Ovary (tissue), 9 donors: ENCODE measurements around the gene MARCO. TPM values are rescaled to one million over a fixed set of nuclear protein-coding genes. Genes with fewer than 3 reads are reported as not detected.

Source experiments
- DNase-seq, 5 donors: peaks; one replicate each; pipeline ENCODE4 v3.0.0-alpha.2; 2019 to 2020
- H3K27ac ChIP-seq, 2 donors: fragments of 200-600 bp; one replicate each; pipeline versions ENCODE4 v1.5.1 to v1.8.0; 2019 to 2022
- H3K27me3 ChIP-seq: fragments of 200-600 bp; one replicate; pipeline ENCODE4 v1.8.0; 2022
- H3K36me3 ChIP-seq: fragments of 200-600 bp; sonication (generic); one replicate; pipeline ENCODE4 v1.5.1; 2019
- H3K4me1 ChIP-seq: one replicate; pipeline ENCODE4 v1.8.1; 2013; ENCODE audit warnings: mild to moderate bottlenecking, moderate library complexity; ENCODE audit not compliant: insufficient read depth
- H3K4me3 ChIP-seq: fragments of 200-600 bp; sonication (generic); one replicate; pipeline ENCODE4 v1.5.1; 2017
- H3K9me3 ChIP-seq, 2 donors: fragments of 200-600 bp in 1 of 2; sonication (generic) in 1 of 2; one replicate each; pipeline versions ENCODE4 v1.5.1 to v1.8.1; 2013 to 2019; ENCODE audit warnings: mild to moderate bottlenecking in 1 of 2, moderate library complexity in 1 of 2
- EP300 ChIP-seq: sonication (generic); formaldehyde crosslinking; IDR thresholded peaks from one replicate; pipeline ENCODE4 v1.6.1; 2017; ENCODE audit warnings: antibody characterized with exemption
- POLR2A ChIP-seq: fragments of 450-650 bp; IDR thresholded peaks from one replicate; pipeline ENCODE4 v1.6.1; 2017; ENCODE audit warnings: antibody characterized with exemption, mild to moderate bottlenecking, moderate library complexity
- WGBS, 3 donors: extraction: QIAGEN DNeasy Blood & Tissue Kit in 1 of 3; methylation state at CpG; one replicate each; pipeline versions ENCODE4 v1.1.5 to v1.1.7; 2013 to 2017; 5-methylcytosine and 5-hydroxymethylcytosine counted together
- intact Hi-C, 4 donors: fragments of 100-400 bp; cut with DNase I; formaldehyde crosslinking; loops; one replicate each; pipeline versions ENCODE4 v1.11.0 to v1.15.1; 2022 to 2023
- polyA plus RNA-seq, 2 donors: library from polyadenylated mRNA; stranded (reverse); fragments of 200-250 nt in 1 of 2; fragments of 350-450 nt in 1 of 2; fragmentation: Illumina TruSeq in 1 of 2; extraction: RNeasy Lipid Tissue Mini Kit (QIAGEN cat#74804) in 1 of 2; gene quantifications; one replicate each; pipeline ENCODE4 v1.2.3, GENCODE V29; 2013 to 2014
- total RNA-seq, 7 donors: library from RNA; depleted of rRNA in 2 of 7; stranded (reverse); fragments of >200 nt in 2 of 7; fragmentation: NEBNext Ultra II Directional in 3 of 7; extraction: Animal tissue kit (Norgen Biotek cat#: 25700) in 3 of 7; gene quantifications; one replicate each; pipeline versions ENCODE4 v1.1.0 to v1.2.4, GENCODE V29; 2016 to 2023
- TF ChIP-seq, protein P1 (sequence below), 3 donors: fragments of 450-650 bp in 2 of 3; fragments of 200-600 bp in 1 of 3; IDR thresholded peaks; one replicate each; pipeline versions ENCODE4 v1.5.1 to v1.8.0; 2016 to 2022; ENCODE audit warnings: antibody characterized with exemption in 3 of 3, mild to moderate bottlenecking in 1 of 3
- donor health status: DM: no; HTN: no; CAD: no; lungs with moderate emphysema.
- donor health status: DM: no; HTN: no; CAD: no.
- donor health status: Bipolar disorder and iron deficiency.
- donor health status: DM: yes; HTN: yes; CAD: no.
- donor health status: DM: no; HTN: no; CAD: no.
- donor health status: DM: yes; HTN: yes; CAD: no.

Gene MARCO
- total and polyA plus RNA-seq, 9 donors, result 1.1 to 19.9 (median 6.0) TPM

GRCh38 chr2:119011162-119011909 lies 69.3 kb downstream of the MARCO start:
- peak in 4 of 5 donors; percentile 46 to 73 (median 58) for DNase-seq
- Histone ChIP-seq H3K4me3 (no peak overlapping the region), H3K4me1 (no peaks in the 10 kb centered on the region), H3K27ac (no peak overlapping the region), H3K27me3 (no peaks in the 10 kb centered on the region), H3K9me3 (no peaks in the 10 kb centered on the region), H3K36me3 (no peaks in the 10 kb centered on the region)
- intact Hi-C loops, result loop anchor here in 1 of 4 donors (5.0 to 10.0 kb wide), 2 partner anchors 276 to 463 kb away; no protein-coding TSS in a partner anchor
- TF ChIP-seq EP300 (no peak), POLR2A (no peak)
- TF ChIP-seq, protein P1, sequence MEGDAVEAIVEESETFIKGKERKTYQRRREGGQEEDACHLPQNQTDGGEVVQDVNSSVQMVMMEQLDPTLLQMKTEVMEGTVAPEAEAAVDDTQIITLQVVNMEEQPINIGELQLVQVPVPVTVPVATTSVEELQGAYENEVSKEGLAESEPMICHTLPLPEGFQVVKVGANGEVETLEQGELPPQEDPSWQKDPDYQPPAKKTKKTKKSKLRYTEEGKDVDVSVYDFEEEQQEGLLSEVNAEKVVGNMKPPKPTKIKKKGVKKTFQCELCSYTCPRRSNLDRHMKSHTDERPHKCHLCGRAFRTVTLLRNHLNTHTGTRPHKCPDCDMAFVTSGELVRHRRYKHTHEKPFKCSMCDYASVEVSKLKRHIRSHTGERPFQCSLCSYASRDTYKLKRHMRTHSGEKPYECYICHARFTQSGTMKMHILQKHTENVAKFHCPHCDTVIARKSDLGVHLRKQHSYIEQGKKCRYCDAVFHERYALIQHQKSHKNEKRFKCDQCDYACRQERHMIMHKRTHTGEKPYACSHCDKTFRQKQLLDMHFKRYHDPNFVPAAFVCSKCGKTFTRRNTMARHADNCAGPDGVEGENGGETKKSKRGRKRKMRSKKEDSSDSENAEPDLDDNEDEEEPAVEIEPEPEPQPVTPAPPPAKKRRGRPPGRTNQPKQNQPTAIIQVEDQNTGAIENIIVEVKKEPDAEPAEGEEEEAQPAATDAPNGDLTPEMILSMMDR (IDR thresholded peaks at IDR 0.05), result peak; percentile 20 to 64 (median 54)
- WGBS, 3 donors, result 5 to 7% (median 6%) methylated on average over 34 to 38 of the region's 38 CpGs

GRCh38 chr2:119011910-119012209 lies 69.9 kb downstream of the MARCO start:
- Histone ChIP-seq H3K4me3 (no peak overlapping the region), H3K27me3 (no peaks in the 10 kb centered on the region), H3K27ac (no peak overlapping the region), H3K9me3 (no peaks in the 10 kb centered on the region), H3K4me1 (no peaks in the 10 kb centered on the region), H3K36me3 (no peaks in the 10 kb centered on the region)
- DNase-seq, result no peak
- intact Hi-C loops, result loop anchor here in 2 of 4 donors (2.0 to 10.0 kb wide), 3 partner anchors 275 to 463 kb away; no protein-coding TSS in a partner anchor
- WGBS, 3 donors, result 47 to 54% (median 49%) methylated on average over 5 of the region's 5 CpGs
- TF ChIP-seq, protein P1 (IDR thresholded peaks at IDR 0.05), result no peak
- TF ChIP-seq POLR2A, result no peak

- no peak overlapping the region for H3K4me3 ChIP-seq
- whole genome bisulfite sequencing, 3 donors, result 88 to 93% (median 90%) methylated on average over 11 of the region's 11 CpGs
- H3K4me1 ChIP-seq, result no peaks in the 10 kb centered on the region
- TF ChIP-seq EP300 (no peak), POLR2A (no peak)
- TF ChIP-seq, protein P1 (IDR thresholded peaks at IDR 0.05), result no peak
- intact Hi-C loops, result loop anchor here in 2 of 4 donors (2.0 to 10.0 kb wide), 3 partner anchors 275 to 462 kb away; no protein-coding TSS in a partner anchor
- H3K27me3 ChIP-seq, result no peaks in the 10 kb centered on the region
- no peaks in the 10 kb centered on the region for H3K36me3 ChIP-seq
- no peaks in the 10 kb centered on the region for H3K9me3 ChIP-seq
- DNase-seq, result no peak
- H3K27ac ChIP-seq, result no peak overlapping the region
Observed at GRCh38 chr2:119012345-119013301, 70.6 kb downstream of the MARCO start.

- Histone ChIP-seq H3K9me3 (no peaks in the 10 kb centered on the region), H3K27ac (no peak overlapping the region), H3K36me3 (no peaks in the 10 kb centered on the region), H3K4me1 (no peaks in the 10 kb centered on the region), H3K27me3 (no peaks in the 10 kb centered on the region), H3K4me3 (no peak overlapping the region)
- DNase-seq, result no peak
- intact Hi-C loops, result loop anchor here in 2 of 4 donors (2.0 to 10.0 kb wide), 3 partner anchors 274 to 461 kb away; no protein-coding TSS in a partner anchor
- TF ChIP-seq POLR2A (no peak), EP300 (no peak)
- TF ChIP-seq, protein P1 (IDR thresholded peaks at IDR 0.05), result no peak
- 89 to 92% (median 92%) methylated on average over 4 of the region's 4 CpGs for WGBS, 3 donors
Observed at GRCh38 chr2:119013671-119014070, 71.7 kb downstream of the MARCO start.
